ENCODE results near the gene SUOX. TPM values are rescaled to one million over a fixed set of nuclear protein-coding genes. Genes with fewer than 3 reads are reported as not detected.

SUOX gene
- total RNA-seq, 1 donor from 2014 or later = 20.3 TPM

GRCh38 chr12:56010111-56010570, 13.1 kb downstream of the SUOX start:
- DNase-seq (no peak), ATAC-seq (no peak)
- Histone ChIP-seq H3K36me3 (no peaks in the 10 kb centered on the region), H3K9me3 (no peaks in the 10 kb centered on the region), H3K4me1 (no peaks in the 10 kb centered on the region), H3K27me3 (no peaks in the 10 kb centered on the region), H3K4me3 (no peak overlapping the region), H3K27ac (no peak overlapping the region)
- no peak for TF ChIP-seq CTCF (IDR thresholded peaks at IDR 0.05)
- intact Hi-C loops (cut with DNase I) = no loop called here

- DNase-seq (no peak), ATAC-seq (no peak)
- TF ChIP-seq CTCF (IDR thresholded peaks at IDR 0.05) = no peak
- Histone ChIP-seq H3K4me1 (no peaks in the 10 kb centered on the region), H3K4me3 (no peak overlapping the region), H3K27ac (no peak overlapping the region), H3K27me3 (no peaks in the 10 kb centered on the region), H3K9me3 (no peaks in the 10 kb centered on the region), H3K36me3 (no peaks in the 10 kb centered on the region)
- intact Hi-C loops (cut with DNase I) = no loop called here
Observed at GRCh38 chr12:56011509-56012090, 14.5 kb downstream of the SUOX start.

GRCh38 chr12:56013482-56013881, 16.4 kb downstream of the SUOX start:
- H3K27ac ChIP-seq = no peak overlapping the region
- peak; percentile 23 for ATAC-seq
- peaks cover 4% of the 10 kb centered on the region for H3K36me3 ChIP-seq

GRCh38 chr12:56014205-56014604, 17.1 kb downstream of the SUOX start:
- Histone ChIP-seq H3K36me3 (peaks cover 11% of the 10 kb centered on the region), H3K4me3 (no peak overlapping the region), H3K9me3 (no peaks in the 10 kb centered on the region), H3K27me3 (no peaks in the 10 kb centered on the region), H3K27ac (peak overlapping the region; percentile 30), H3K4me1 (no peaks in the 10 kb centered on the region)
- intact Hi-C loops (cut with DNase I) = no loop called here
- no peak for TF ChIP-seq CTCF (IDR thresholded peaks at IDR 0.05)
- DNase-seq (no peak), ATAC-seq (peak; percentile 77)

More at GRCh38 chr12:56013482-56013881, 16.4 kb downstream of the SUOX start:
- intact Hi-C loops (cut with DNase I) = no loop called here
- no peak overlapping the region for H3K4me3 ChIP-seq
- H3K9me3 ChIP-seq = no peaks in the 10 kb centered on the region
- no peak for DNase-seq
- no peak for TF ChIP-seq CTCF (IDR thresholded peaks at IDR 0.05)
- H3K4me1 ChIP-seq = no peaks in the 10 kb centered on the region
- H3K27me3 ChIP-seq = no peaks in the 10 kb centered on the region

GRCh38 chr12:56017181-56017580, 20.1 kb downstream of the SUOX start:
- Histone ChIP-seq H3K9me3 (no peaks in the 10 kb centered on the region), H3K4me1 (peaks cover 17% of the 10 kb centered on the region), H3K36me3 (peaks cover 14% of the 10 kb centered on the region), H3K27me3 (no peaks in the 10 kb centered on the region), H3K4me3 (no peak overlapping the region), H3K27ac (no peak overlapping the region)
- intact Hi-C loops (cut with DNase I) = no loop called here
- ATAC-seq = no peak
- no peak for TF ChIP-seq CTCF (IDR thresholded peaks at IDR 0.05)
- no peak for DNase-seq

- intact Hi-C loops (cut with DNase I) = no loop called here
- H3K27ac ChIP-seq = no peak overlapping the region
Observed at GRCh38 chr12:56018356-56018755, 21.3 kb downstream of the SUOX start.

More at GRCh38 chr12:56018356-56018755, 21.3 kb downstream of the SUOX start:
- DNase-seq = no peak
- peaks cover 14% of the 10 kb centered on the region for H3K36me3 ChIP-seq
- no peaks in the 10 kb centered on the region for H3K27me3 ChIP-seq
- no peak overlapping the region for H3K4me3 ChIP-seq
- no peak for TF ChIP-seq CTCF (IDR thresholded peaks at IDR 0.05)
- ATAC-seq = no peak
- no peaks in the 10 kb centered on the region for H3K9me3 ChIP-seq
- H3K4me1 ChIP-seq = peaks cover 21% of the 10 kb centered on the region
